GM23248 (cell line): Measurements from ENCODE around the gene IL4R. TPM values are rescaled to one million over a fixed set of nuclear protein-coding genes. Genes with fewer than 3 reads are reported as not detected.
"Not testable (repeated sequence)": the region's sequence is repeated elsewhere in the genome, so short reads cannot be mapped to it uniquely, and the experiment has no call there.

ENCODE experiments used
- DNase-seq: peaks from one replicate; pipeline ENCODE4 v3.0.0-alpha.2; 2015
- H2AFZ ChIP-seq: fragments of 200-600 bp; sonication (generic); 2 replicates; pipeline ENCODE4 v1.6.1; 2016; ENCODE audit warnings: antibody characterized with exemption
- H3F3A ChIP-seq: fragments of 200-600 bp; sonication (generic); 2 replicates; pipeline ENCODE4 v1.6.1; 2016; ENCODE audit warnings: mild to moderate bottlenecking, antibody characterized with exemption, mixed run types; ENCODE audit not compliant: insufficient read depth
- H3K27ac ChIP-seq: fragments of 200-600 bp; sonication (generic); 2 replicates; pipeline ENCODE4 v1.5.1; 2016; ENCODE audit warnings: mild to moderate bottlenecking
- H3K27me3 ChIP-seq: fragments of 200-600 bp; sonication (generic); replicated peaks from 2 replicates; pipeline ENCODE4 v1.6.1; 2016; ENCODE audit warnings: mild to moderate bottlenecking; ENCODE audit not compliant: insufficient read depth
- H3K36me3 ChIP-seq: fragments of 200-600 bp; sonication (generic); 2 replicates; pipeline ENCODE4 v1.6.1; 2016; ENCODE audit warnings: low read depth, mild to moderate bottlenecking
- H3K4me1 ChIP-seq: fragments of 200-600 bp; sonication (generic); 2 replicates; pipeline ENCODE4 v1.6.1; 2016; ENCODE audit warnings: mild to moderate bottlenecking; ENCODE audit not compliant: insufficient read depth
- H3K4me2 ChIP-seq: fragments of 200-600 bp; sonication (generic); one replicate; pipeline ENCODE4 v1.6.1; 2016; ENCODE audit warnings: mild to moderate bottlenecking; ENCODE audit not compliant: unreplicated experiment
- H3K4me3 ChIP-seq: fragments of 200-600 bp; sonication (generic); 2 replicates; pipeline ENCODE4 v1.5.1; 2016; ENCODE audit warnings: mild to moderate bottlenecking
- H3K79me2 ChIP-seq: fragments of 200-600 bp; sonication (generic); 2 replicates; pipeline ENCODE4 v1.6.1; 2016; ENCODE audit warnings: mild to moderate bottlenecking; ENCODE audit not compliant: insufficient read depth
- H3K9ac ChIP-seq: fragments of 200-600 bp; sonication (generic); 2 replicates; pipeline ENCODE4 v1.6.1; 2016; ENCODE audit warnings: mild to moderate bottlenecking
- H3K9me2 ChIP-seq: fragments of 200-600 bp; sonication (generic); 2 replicates; pipeline ENCODE4 v1.6.1; 2016; ENCODE audit warnings: mixed run types, mild to moderate bottlenecking, moderate library complexity; ENCODE audit not compliant: insufficient read depth
- H3K9me3 ChIP-seq: fragments of 200-600 bp; sonication (generic); one replicate; pipeline ENCODE4 v1.6.1; 2017; ENCODE audit warnings: low read depth
- H4K20me1 ChIP-seq: fragments of 200-600 bp; sonication (generic); 2 replicates; pipeline ENCODE4 v1.6.0; 2016; ENCODE audit not compliant: insufficient read depth
- EZH2 ChIP-seq: fragments of 200-600 bp; sonication (generic); IDR thresholded peaks from 2 replicates; pipeline ENCODE4 v1.6.1; 2018; ENCODE audit warnings: antibody characterized with exemption, mild to moderate bottlenecking; ENCODE audit not compliant: insufficient read depth, poor library complexity, severe bottlenecking
- EZH2phosphoT487 ChIP-seq: fragments of 200-600 bp; sonication (generic); IDR thresholded peaks from 2 replicates; pipeline ENCODE4 v1.6.1; 2018; ENCODE audit warnings: antibody characterized with exemption, moderate library complexity, mild to moderate bottlenecking, low read depth; ENCODE audit not compliant: insufficient read depth
- WGBS, 2 experiments: methylation state at CpG; one replicate each; pipeline ENCODE4 v1.1.6; 2015 to 2017; ENCODE audit warnings: low lambda C conversion rate in 2 of 2, low coverage in 1 of 2; ENCODE audit errors: missing lambda C conversion rate in 2 of 2; 5-methylcytosine and 5-hydroxymethylcytosine counted together
- in situ Hi-C: fragments of 300-500 bp; cut with MboI; formaldehyde crosslinking; loops from 2 replicates; pipeline ENCODE4 v1.15.0; 2020
- polyA plus RNA-seq: library from polyadenylated mRNA; unstranded; fragments of >200 nt; fragmentation: Nextera tagmentation; extraction: Ambion mirVana; gene quantifications from 2 replicates; pipeline ENCODE4 v1.2.1, GENCODE V29; 2016
- total RNA-seq: library from RNA; depleted of rRNA; stranded (reverse); fragments of >200 nt; shearing (Covaris generic); gene quantifications from 2 replicates; pipeline ENCODE4 v1.2.3, GENCODE V29; 2014

IL4R gene
- total and polyA plus RNA-seq, 2 experiments from 2014 or later: 11.7 to 17.7 TPM

DNA sequence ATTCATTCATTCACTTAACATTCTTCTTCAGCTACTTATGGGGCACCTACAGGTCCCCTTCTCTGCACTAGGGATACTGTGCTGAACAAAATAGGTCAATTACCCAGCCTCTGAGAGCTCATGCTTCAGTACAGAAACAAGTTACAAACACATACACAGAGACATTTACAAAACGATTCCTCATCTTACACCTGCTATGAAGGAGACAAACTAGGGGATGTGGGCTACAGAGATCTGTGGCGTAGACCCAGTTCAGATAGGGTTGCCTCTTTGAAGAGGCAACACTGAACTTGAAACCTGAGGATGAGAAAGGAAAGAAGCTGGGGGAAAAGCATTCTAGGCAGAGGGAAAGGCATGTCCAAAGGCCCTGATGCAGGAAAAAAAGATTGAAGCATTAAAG lies 93.4 kb downstream of the IL4R start:
- Histone ChIP-seq H3K9ac (peak overlapping the region; percentile 44; the same call in 1 of the 2 replicates), H3K9me2 (no peaks in the 10 kb centered on the region), H2AFZ (no peak overlapping the region), H3K27me3 (no peaks in the 10 kb centered on the region), H3K79me2 (no peaks in the 10 kb centered on the region), H3K4me3 (no peak overlapping the region), H3K4me1 (peaks cover 21% of the 10 kb centered on the region), H3K36me3 (no peaks in the 10 kb centered on the region), H3F3A (peaks cover 13% of the 10 kb centered on the region; the same call in 1 of the 2 replicates), H3K4me2 (no peak overlapping the region), H4K20me1 (no peaks in the 10 kb centered on the region), H3K27ac (peak overlapping the region; percentile 78), H3K9me3 (no peaks in the 10 kb centered on the region)
- TF ChIP-seq EZH2: no peak
- no peak for TF ChIP-seq EZH2phosphoT487
- WGBS, 2 experiments: 92 to 95% methylated on average over 2 of the region's 2 CpGs
- in situ Hi-C loops: no loop called here
- no peak for DNase-seq

DNA sequence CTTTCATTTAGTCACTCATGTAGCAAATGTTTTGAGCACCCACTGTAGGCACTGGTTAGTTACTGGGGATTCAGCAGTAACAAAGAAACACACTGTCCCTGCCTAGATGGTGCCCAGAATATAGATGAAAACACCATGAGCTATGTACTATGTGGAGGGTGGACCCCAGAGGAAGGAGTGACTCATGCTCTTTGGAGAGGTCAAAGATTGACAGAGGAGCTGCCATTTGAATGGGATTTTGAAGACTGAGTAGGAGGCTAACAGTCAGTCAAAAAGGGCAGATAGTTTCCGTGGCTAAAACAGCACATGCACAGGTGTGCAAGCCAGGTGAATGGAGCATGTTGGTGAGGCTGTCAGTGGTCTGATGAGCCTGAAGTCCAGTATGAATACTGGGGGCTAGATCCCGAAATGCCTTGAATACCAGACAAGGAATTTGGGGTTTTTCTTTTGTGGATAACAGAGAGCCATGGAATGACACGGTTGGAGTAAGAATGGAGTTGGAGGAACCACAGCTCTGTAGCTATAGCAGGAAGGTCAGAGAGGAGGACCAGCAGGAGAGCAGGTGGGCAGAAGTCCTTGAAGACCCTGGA lies 94.3 kb downstream of the IL4R start:
- DNase-seq: peak; percentile 82
- Histone ChIP-seq H3F3A (peaks cover 13% of the 10 kb centered on the region; the same call in 1 of the 2 replicates), H3K4me1 (peaks cover 14% of the 10 kb centered on the region), H4K20me1 (no peaks in the 10 kb centered on the region), H2AFZ (peak overlapping the region; percentile 47), H3K9me2 (no peaks in the 10 kb centered on the region), H3K9me3 (no peaks in the 10 kb centered on the region), H3K9ac (peak overlapping the region; percentile 12; the same call in 1 of the 2 replicates), H3K36me3 (no peaks in the 10 kb centered on the region), H3K4me2 (peak overlapping the region; percentile 8), H3K27me3 (no peaks in the 10 kb centered on the region), H3K4me3 (no peak overlapping the region), H3K79me2 (no peaks in the 10 kb centered on the region), H3K27ac (peak overlapping the region; percentile 78)
- TF ChIP-seq EZH2 (no peak), EZH2phosphoT487 (no peak)
- 70% methylated on average over 3 of the region's 3 CpGs for WGBS, 2 experiments
- in situ Hi-C loops: no loop called here

DNA sequence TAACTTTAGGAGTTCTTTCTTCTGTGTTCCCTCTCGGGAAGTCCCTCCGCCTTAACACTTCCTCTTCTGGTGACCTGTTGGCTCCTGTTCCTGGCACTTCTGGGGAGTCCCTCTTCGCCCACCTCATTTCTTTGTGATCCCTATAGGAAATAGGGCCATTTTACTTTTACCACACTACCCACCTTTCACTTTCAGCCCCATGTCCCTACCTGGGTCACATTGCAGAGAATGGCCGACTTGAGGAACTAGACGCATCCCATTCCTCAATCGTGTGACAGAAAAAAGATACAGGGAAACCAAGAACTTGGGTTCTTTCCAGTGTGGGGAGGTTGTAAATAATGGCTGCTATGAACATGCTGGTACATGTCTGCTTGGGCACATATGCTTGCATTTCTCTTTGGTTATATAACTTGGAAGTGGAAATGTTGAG lies 94.8 kb downstream of the IL4R start:
- DNase-seq: no peak
- H3K9me3 ChIP-seq: no peaks in the 10 kb centered on the region
- H3K4me2 ChIP-seq: peak overlapping the region; percentile 8
- no peaks in the 10 kb centered on the region for H3K27me3 ChIP-seq
- no peak overlapping the region for H3K4me3 ChIP-seq
- TF ChIP-seq EZH2phosphoT487 (no peak), EZH2 (no peak)
- H3K9me2 ChIP-seq: no peaks in the 10 kb centered on the region
- 0 out of 2 replicates have a peak overlapping the region, but pooled peaks have one; percentile 12 for H3K9ac ChIP-seq
- H3K36me3 ChIP-seq: no peaks in the 10 kb centered on the region
- peaks cover 14% of the 10 kb centered on the region for H3K4me1 ChIP-seq
- peak overlapping the region; percentile 78 for H3K27ac ChIP-seq
- H3F3A ChIP-seq: peaks cover 13% of the 10 kb centered on the region; the same call in 1 of the 2 replicates
- no peaks in the 10 kb centered on the region for H4K20me1 ChIP-seq
- in situ Hi-C loops: no loop called here
- H2AFZ ChIP-seq: peak overlapping the region; percentile 47
- H3K79me2 ChIP-seq: no peaks in the 10 kb centered on the region
- WGBS, 2 experiments: 64 to 67% methylated on average over 6 of the region's 6 CpGs

DNA sequence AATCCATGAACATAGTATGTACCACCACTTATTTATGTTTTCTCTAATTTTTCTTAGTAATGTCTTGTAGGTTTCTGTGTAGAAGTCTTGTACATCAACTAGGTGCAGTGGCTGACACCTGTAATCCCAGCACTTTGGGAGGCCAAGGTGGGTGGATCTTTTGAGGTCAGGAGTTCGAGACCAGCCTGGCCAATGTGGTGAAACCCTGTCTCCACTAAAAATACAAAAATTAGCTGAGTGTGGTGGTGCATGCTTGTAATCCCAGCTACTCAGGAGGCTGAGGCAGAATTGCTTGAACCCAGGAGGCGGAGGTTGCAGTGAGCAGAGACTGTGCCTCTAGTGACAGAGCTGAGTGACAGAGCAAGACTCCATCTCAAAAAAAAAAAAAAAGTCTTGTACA lies 96.2 kb downstream of the IL4R start:
- WGBS, 2 experiments: 79 to 86% methylated on average over 2 of the region's 2 CpGs
- H3K27ac ChIP-seq, DNase-seq, H3K79me2 ChIP-seq, H2AFZ ChIP-seq, H3K4me3 ChIP-seq, H3K9ac ChIP-seq, H3K9me3 ChIP-seq, H3K27me3 ChIP-seq, H4K20me1 ChIP-seq, H3K9me2 ChIP-seq, H3K4me2 ChIP-seq, in situ Hi-C loops, H3K36me3 ChIP-seq: not testable (repeated sequence)
- peaks cover 13% of the 10 kb centered on the region; the same call in 1 of the 2 replicates for H3F3A ChIP-seq
- peaks cover 14% of the 10 kb centered on the region for H3K4me1 ChIP-seq

DNA sequence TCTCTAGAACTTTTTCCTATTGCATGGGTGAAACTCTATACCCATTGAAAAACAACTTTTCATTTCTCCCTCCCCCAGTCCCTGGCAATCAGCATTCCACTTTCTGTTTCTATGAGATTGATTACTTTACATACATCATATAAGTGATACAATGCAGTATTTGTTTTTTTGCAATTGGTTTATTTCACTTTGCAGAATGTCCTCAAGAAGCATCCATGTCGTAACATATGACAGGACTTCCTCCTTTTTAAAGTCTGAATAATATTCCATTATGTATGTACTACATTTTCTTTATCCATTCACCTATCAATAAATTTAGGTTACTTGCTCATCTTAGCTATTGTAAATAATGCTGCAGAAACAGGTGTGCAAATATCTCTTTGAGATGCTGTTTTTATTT lies 97.0 kb downstream of the IL4R start:
- Histone ChIP-seq H3K4me1 (peaks cover 14% of the 10 kb centered on the region), H3K36me3 (no peaks in the 10 kb centered on the region), H3K4me2 (no peak overlapping the region), H3K9me3 (no peaks in the 10 kb centered on the region), H4K20me1 (no peaks in the 10 kb centered on the region), H2AFZ (no peak overlapping the region), H3K9me2 (no peaks in the 10 kb centered on the region), H3K27ac (no peak overlapping the region), H3K9ac (no peak overlapping the region), H3K27me3 (no peaks in the 10 kb centered on the region), H3K79me2 (no peaks in the 10 kb centered on the region), H3K4me3 (no peak overlapping the region), H3F3A (peaks cover 13% of the 10 kb centered on the region; the same call in 1 of the 2 replicates)
- DNase-seq: no peak
- no peak for TF ChIP-seq EZH2
- 77 to 84% methylated on average over 1 of the region's 1 CpG for WGBS, 2 experiments
- in situ Hi-C loops: no loop called here
